ENCODE measurements around the gene VSTM2B.

Gene VSTM2B

DNA sequence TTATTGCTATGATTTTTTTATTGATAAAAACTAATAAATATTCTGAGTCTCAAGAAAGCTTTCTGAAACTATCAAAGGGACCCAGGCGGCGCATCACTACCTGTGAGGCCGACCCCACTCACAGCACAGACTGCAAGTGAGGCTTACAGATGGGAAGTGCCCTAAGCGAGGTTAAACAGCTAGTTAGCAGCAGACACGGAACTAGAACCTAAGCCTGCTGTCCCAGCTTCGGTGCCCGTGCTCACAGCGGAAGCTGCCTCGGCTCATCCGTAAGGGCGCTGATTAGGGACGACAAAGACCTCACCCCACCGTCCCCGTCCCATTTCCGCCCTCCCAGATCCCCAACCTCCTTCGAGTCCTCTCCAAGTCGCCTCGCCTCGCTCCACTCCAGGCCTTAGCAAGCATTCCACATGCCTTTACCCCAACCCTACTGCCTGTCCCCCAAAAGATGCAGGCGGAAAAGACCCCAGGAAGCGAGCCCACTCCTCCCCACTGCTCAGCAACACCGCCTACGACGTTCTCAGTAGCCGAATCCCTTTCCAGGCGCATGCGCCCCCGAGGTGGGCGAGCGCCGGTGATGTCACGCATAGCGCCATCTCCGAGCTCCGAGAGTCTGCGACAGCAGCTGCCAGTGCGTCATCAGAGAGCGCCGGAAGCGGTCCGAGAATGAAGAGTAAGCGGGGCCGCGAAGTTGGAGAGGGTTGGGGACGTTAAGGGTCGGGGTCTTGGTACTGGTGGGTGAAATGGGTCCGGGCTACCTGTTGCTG lies 80.0 kb downstream of the VSTM2B start, which contains the start of gene POP4:
TSS of gene POP4 (plus strand) at position 631 of the 767 bp plus-strand sequence. CDS start at position 667, 36 bp downstream.
- DNase-seq: peak; percentile 92

DNA sequence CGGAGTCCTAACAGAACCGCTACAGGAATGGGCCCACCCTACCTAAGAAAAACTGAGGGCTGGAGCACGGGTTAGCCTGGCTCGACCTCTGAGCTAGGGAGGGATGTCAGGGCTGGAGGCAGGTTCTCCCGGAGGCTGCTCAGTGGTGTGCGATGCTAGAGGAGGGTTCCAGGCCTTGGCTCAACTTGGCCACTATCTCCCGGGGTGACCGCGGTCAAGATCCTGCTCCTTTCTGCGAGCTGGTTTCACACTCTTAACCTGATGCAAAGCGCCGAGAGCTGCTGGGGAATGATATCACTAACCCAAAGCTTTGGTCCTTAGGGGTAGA lies 80.6 kb downstream of the VSTM2B start:
- DNase-seq: no peak

DNA sequence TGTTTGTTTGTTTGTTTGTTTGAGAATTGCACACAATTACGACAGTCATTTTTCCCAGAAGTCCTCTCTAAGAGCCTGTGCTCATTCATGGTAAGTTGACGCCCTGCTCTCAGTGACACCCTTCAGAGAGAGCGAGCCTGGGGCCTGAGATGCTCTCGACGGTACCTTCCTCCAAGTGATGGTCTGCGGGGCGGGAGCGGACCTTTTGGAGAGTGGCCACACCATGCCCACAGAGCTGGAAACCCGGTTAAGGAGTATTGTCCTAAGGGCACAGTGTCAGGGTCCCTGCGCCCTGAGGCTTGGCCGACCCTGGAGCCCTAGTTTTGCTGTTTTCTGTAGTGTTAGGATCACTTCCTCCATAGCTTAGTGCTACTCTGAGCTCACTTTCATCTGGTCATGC lies 83.8 kb downstream of the VSTM2B start:
- no peak for DNase-seq

DNA sequence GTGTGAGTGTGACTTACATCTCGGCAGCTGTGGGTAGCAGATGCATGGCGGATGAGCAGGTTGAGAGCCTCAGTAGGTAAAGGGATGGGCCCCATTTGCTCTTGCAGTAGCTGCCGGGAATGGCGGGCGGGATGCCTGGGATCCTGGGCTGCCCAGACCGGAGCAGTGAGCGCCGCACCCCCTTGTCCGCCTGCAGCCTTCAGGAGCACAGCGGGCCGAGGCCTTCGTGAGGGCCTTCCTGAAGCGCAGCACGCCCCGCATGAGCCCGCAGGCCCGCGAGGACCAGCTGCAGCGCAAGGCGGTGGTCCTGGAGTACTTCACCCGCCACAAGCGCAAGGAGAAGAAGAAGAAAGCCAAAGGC lies 84.4 kb downstream of the VSTM2B start:
- DNase-seq: no peak

DNA sequence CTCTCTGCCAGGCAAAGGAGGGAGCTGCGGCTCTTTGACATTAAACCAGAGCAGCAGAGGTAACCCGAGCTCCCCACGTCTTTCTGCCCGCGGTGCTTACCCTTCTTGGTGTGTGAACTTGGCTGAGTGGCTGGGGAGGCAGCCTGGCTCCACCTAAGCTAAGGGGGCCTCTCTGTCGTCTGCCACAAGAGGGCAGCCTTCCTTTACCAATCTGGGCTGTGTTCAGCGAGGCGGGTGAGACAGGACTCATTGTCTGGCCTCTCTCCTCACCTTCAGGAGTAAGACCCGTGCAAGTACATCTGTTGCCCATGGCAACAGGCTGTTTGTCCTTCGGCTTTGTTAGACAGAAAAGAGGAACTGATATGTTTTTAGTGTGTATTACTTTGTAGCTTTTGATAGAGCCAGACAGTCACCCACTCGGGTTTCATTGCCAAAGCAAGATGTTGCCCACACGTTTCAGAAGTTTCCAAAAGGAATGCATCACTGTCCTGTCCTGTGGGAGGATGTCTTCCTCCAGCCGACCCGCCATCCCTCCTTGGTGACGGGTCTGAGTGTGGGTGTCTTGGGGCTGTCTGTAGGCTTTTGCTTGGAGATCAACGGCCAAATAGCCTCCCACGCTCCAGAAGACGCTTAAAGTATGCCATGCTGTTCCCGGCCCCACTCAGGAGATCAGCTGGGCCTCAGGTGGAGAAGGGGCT lies 84.9 kb downstream of the VSTM2B start:
- peak; percentile 71 for DNase-seq

DNA sequence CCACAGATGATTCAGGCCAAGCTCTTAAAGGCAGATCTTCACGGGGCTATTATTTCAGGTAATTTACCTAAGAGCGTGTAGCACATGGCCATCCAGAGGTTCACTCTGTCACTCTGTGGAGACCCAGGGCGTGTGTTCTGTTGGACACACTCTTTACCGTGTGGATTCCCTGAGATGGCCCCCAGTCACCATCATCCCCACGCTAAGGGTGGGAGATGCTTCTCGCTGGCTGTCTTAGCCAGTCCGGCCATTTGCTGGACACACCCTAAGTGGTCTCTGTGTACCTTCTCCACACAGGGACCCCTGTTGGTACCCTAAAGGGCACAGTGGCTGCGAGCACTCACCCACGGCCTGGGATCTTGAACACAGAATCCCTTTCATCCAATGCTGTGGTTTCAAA lies 86.3 kb downstream of the VSTM2B start:
- DNase-seq: no peak

DNA sequence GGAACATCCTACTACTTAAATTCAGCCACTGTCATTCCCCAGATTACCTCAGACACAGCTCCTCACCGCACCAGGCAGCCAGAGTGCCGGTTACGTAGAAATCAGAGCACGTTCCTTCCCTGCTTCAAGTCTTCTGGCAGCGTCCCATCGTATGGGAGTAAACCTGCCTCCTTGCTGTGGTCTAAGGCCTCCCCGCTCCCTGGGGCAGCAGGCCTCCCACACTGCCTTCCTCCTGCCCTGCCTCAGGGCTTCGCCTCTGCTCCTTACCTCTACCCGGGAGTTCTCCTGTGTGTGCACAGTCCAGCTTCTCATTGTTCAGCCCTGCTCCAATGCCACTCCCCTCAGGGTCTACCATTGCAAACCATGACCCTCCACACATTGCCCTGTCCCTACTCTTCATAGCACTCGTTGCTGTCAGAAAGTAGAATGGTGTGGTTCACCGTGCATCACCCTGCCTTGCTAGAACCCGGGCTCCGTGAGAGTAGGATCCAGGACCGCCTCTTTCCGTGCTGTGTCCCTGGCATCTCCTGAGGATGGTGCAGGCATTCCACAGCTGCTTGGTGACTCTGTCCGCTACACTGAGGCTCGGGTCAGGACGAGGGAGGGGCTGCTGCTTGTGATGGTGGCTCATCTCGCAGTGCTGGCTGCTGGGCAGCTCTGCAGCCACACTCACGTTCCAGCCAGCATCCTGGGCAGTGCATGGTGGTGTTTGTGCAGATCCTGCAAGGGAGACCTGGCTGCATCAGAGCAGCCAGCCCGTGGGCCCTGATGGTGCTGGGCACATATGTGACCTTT lies 87.2 kb downstream of the VSTM2B start:
- DNase-seq: no peak

DNA sequence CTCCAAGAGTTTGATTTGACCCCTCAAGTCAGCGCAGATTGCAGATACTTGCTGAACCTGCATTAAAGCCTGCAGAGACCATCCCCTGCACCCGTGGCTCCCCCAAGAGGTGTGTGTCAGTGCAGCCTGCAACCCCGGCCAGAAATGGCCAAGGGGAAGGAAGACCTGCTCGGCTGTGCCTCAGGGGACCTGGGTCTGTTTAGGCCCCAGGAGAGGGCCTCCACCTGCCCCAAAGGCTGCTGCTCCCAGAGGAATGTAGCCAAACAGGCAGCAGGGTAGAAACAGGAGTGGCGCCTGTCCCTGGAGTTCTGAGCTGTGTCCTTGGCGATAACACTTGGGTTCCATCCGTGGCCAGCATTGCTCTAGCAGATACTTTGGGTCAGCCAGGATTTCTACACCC lies 88.3 kb downstream of the VSTM2B start:
- DNase-seq: no peak
